Mesenchymal stem cell (in vitro differentiated cells and primary cell): ENCODE results near the gene CHCHD3.

Experiments used
- DNase-seq: peaks from one replicate; pipeline ENCODE4 v3.0.0-alpha.2; 2013
- H2AFZ ChIP-seq: one replicate; pipeline ENCODE4 v1.6.1; 2013; ENCODE audit warnings: low read depth, mild to moderate bottlenecking, control low read depth, inconsistent platforms, low read length, moderate library complexity
- H2AK5ac ChIP-seq: 2 replicates; pipeline ENCODE4 v1.6.1; 2013; ENCODE audit warnings: low read length, moderate library complexity, mild to moderate bottlenecking, inconsistent platforms; ENCODE audit not compliant: severe bottlenecking
- H2BK120ac ChIP-seq: one replicate; pipeline ENCODE4 v1.6.1; 2013; ENCODE audit warnings: low read depth, mild to moderate bottlenecking, inconsistent platforms, low read length, moderate library complexity
- H2BK12ac ChIP-seq, 2 experiments: one replicate each; pipeline ENCODE4 v1.6.1; 2013; ENCODE audit warnings: inconsistent platforms in 2 of 2, low read length in 2 of 2, mild to moderate bottlenecking in 2 of 2, moderate library complexity in 2 of 2, control low read depth in 1 of 2
- H2BK15ac ChIP-seq: one replicate; pipeline ENCODE4 v1.6.1; 2013; ENCODE audit warnings: mild to moderate bottlenecking, low read depth, inconsistent platforms; ENCODE audit not compliant: poor library complexity, severe bottlenecking
- H2BK5ac ChIP-seq: 2 replicates; pipeline ENCODE4 v1.6.1; 2013; ENCODE audit warnings: low read depth, mild to moderate bottlenecking, low read length, control low read depth, inconsistent platforms; ENCODE audit not compliant: poor library complexity, severe bottlenecking
- H3K14ac ChIP-seq, 2 experiments: one replicate each; pipeline ENCODE4 v1.6.1; 2013; ENCODE audit warnings: inconsistent platforms in 2 of 2, low read length in 2 of 2, control low read depth in 1 of 2, mild to moderate bottlenecking in 1 of 2, moderate library complexity in 1 of 2
- H3K18ac ChIP-seq, 2 experiments: one replicate each; pipeline ENCODE4 v1.6.1; 2013; ENCODE audit warnings: inconsistent platforms in 2 of 2, low read length in 2 of 2, control low read depth in 1 of 2, low read depth in 1 of 2, mild to moderate bottlenecking in 1 of 2
- H3K23ac ChIP-seq, 2 experiments: one replicate each; pipeline ENCODE4 v1.6.1; 2013; ENCODE audit warnings: inconsistent platforms in 2 of 2, low read length in 2 of 2, mild to moderate bottlenecking in 2 of 2, moderate library complexity in 2 of 2, control low read depth in 1 of 2
- H3K27ac ChIP-seq: 2 replicates; pipeline ENCODE4 v1.5.1; 2013; ENCODE audit warnings: mild to moderate bottlenecking, moderate library complexity, low read length, control low read depth, inconsistent platforms; ENCODE audit not compliant: poor library complexity, severe bottlenecking
- H3K27me3 ChIP-seq, 2 experiments: 2 replicates each; pipeline versions ENCODE4 v1.6.1 to v1.7.0; 2013; ENCODE audit warnings: low read length in 2 of 2, mild to moderate bottlenecking in 2 of 2, moderate library complexity in 2 of 2, control low read depth in 1 of 2, inconsistent platforms in 1 of 2; ENCODE audit not compliant: control insufficient read depth in 1 of 2, insufficient read depth in 1 of 2
- H3K36me3 ChIP-seq, 2 experiments: 2 replicates each; pipeline versions ENCODE4 v1.6.1 to v1.7.0; 2013; ENCODE audit warnings: low read length in 2 of 2, control low read depth in 1 of 2, inconsistent platforms in 1 of 2, low read depth in 1 of 2, mild to moderate bottlenecking in 1 of 2; ENCODE audit not compliant: insufficient read depth in 2 of 2, control insufficient read depth in 1 of 2
- H3K4ac ChIP-seq, 2 experiments: one replicate each; pipeline ENCODE4 v1.6.1; 2013; ENCODE audit warnings: inconsistent platforms in 2 of 2, low read length in 2 of 2, mild to moderate bottlenecking in 2 of 2, moderate library complexity in 2 of 2, control low read depth in 1 of 2, low read depth in 1 of 2
- H3K4me1 ChIP-seq: 2 replicates; pipeline ENCODE4 v1.6.1; 2013; ENCODE audit warnings: low read depth, low read length, control low read depth; ENCODE audit not compliant: control insufficient read depth, insufficient read depth
- H3K4me2 ChIP-seq: 2 replicates; pipeline ENCODE4 v1.6.1; 2013; ENCODE audit warnings: low read length, mild to moderate bottlenecking, inconsistent platforms; ENCODE audit not compliant: poor library complexity, severe bottlenecking
- H3K4me3 ChIP-seq, 2 experiments: 2 replicates each; pipeline versions ENCODE4 v1.5.1 to v1.7.0; 2013; ENCODE audit warnings: low read length in 2 of 2, mild to moderate bottlenecking in 2 of 2, control low read depth in 1 of 2, low read depth in 1 of 2; ENCODE audit not compliant: insufficient read depth in 1 of 2
- H3K79me1 ChIP-seq: replicated peaks from 2 replicates; pipeline ENCODE4 v1.6.1; 2013; ENCODE audit warnings: mild to moderate bottlenecking, control low read depth, low read length, inconsistent platforms; ENCODE audit not compliant: poor library complexity, severe bottlenecking
- H3K9ac ChIP-seq: 2 replicates; pipeline ENCODE4 v1.7.0; 2013; ENCODE audit warnings: mild to moderate bottlenecking, low read length, moderate library complexity
- H3K9me3 ChIP-seq: 2 replicates; pipeline ENCODE4 v1.7.0; 2013; ENCODE audit warnings: mild to moderate bottlenecking, low read length; ENCODE audit not compliant: control insufficient read depth
- H4K8ac ChIP-seq: one replicate; pipeline ENCODE4 v1.6.1; 2013; ENCODE audit warnings: inconsistent platforms, mild to moderate bottlenecking, low read length, moderate library complexity
- H4K91ac ChIP-seq: one replicate; pipeline ENCODE4 v1.6.1; 2013; ENCODE audit warnings: mild to moderate bottlenecking, low read length, inconsistent platforms
- WGBS: methylation state at CpG from one replicate; pipeline ENCODE4 v1.1.7; 2013; ENCODE audit warnings: mixed read lengths; 5-methylcytosine and 5-hydroxymethylcytosine counted together

Gene CHCHD3

GRCh38 chr7:133056370-133057238, 25.3 kb downstream of the CHCHD3 start:
- Histone ChIP-seq H3K27ac (no peak overlapping the region), H3K4me2 (no peak overlapping the region), H2AK5ac (no peak overlapping the region), H2BK15ac (no peak overlapping the region), H2BK120ac (no peak overlapping the region), H3K18ac (no peak overlapping the region), H3K36me3 (peaks cover 3 to 5% of the 10 kb centered on the region in 2 experiments), H3K23ac (no peak overlapping the region), H2AFZ (no peak overlapping the region), H3K4me1 (peaks cover 2% of the 10 kb centered on the region), H3K4me3 (no peak overlapping the region), H3K79me1 (peaks cover 30% of the 10 kb centered on the region), H3K4ac (no peak overlapping the region), H4K8ac (no peak overlapping the region), H2BK12ac (no peak overlapping the region), H3K9ac (no peak overlapping the region), H4K91ac (no peak overlapping the region), H3K27me3 (no peaks in the 10 kb centered on the region), H3K14ac (no peak overlapping the region), H2BK5ac (no peak overlapping the region), H3K9me3 (no peaks in the 10 kb centered on the region)
- 95% methylated on average over 4 of the region's 4 CpGs for WGBS
- no peak for DNase-seq

- H3K4me1 ChIP-seq: peaks cover 4% of the 10 kb centered on the region
- no peaks in the 10 kb centered on the region for H3K9me3 ChIP-seq
- H2BK5ac ChIP-seq: no peak overlapping the region
- no peak overlapping the region for H3K14ac ChIP-seq
- no peak overlapping the region for H3K4me2 ChIP-seq
- no peaks in the 10 kb centered on the region for H3K27me3 ChIP-seq
- no peak overlapping the region for H2BK15ac ChIP-seq
- H3K79me1 ChIP-seq: peaks cover 15% of the 10 kb centered on the region
- no peak overlapping the region for H4K91ac ChIP-seq
- no peak overlapping the region for H4K8ac ChIP-seq
- no peak overlapping the region for H3K4ac ChIP-seq
- DNase-seq: peak; percentile 36
- WGBS: 38% methylated on average over 1 of the region's 2 CpGs
- H2BK120ac ChIP-seq: no peak overlapping the region
- peak overlapping the region; percentile 88 for H3K9ac ChIP-seq
- H3K23ac ChIP-seq: no peak overlapping the region
- H3K27ac ChIP-seq: peak overlapping the region; percentile 95
- no peak overlapping the region for H2BK12ac ChIP-seq
- no peak overlapping the region for H2AFZ ChIP-seq
- H3K4me3 ChIP-seq: no peak overlapping the region
- no peaks in the 10 kb centered on the region for H3K36me3 ChIP-seq
- peak overlapping the region; percentile 96 for H2AK5ac ChIP-seq
- no peak overlapping the region for H3K18ac ChIP-seq
Observed at GRCh38 chr7:133054162-133054840, 27.6 kb downstream of the CHCHD3 start.

GRCh38 chr7:133053321-133053891, 28.5 kb downstream of the CHCHD3 start:
- H3K36me3 ChIP-seq: no peaks in the 10 kb centered on the region
- H2BK12ac ChIP-seq: peak overlapping the region in 1 of 2 experiments; percentile 95
- peak overlapping the region in 1 of 2 experiments; percentile 58 for H3K4me3 ChIP-seq
- H3K27me3 ChIP-seq: no peaks in the 10 kb centered on the region
- H3K79me1 ChIP-seq: peaks cover 10% of the 10 kb centered on the region
- 23% methylated on average over 3 of the region's 4 CpGs for WGBS
- peak overlapping the region; percentile 79 for H2BK5ac ChIP-seq
- H3K23ac ChIP-seq: no peak overlapping the region
- no peaks in the 10 kb centered on the region for H3K9me3 ChIP-seq
- no peak overlapping the region for H3K14ac ChIP-seq
- H4K8ac ChIP-seq: no peak overlapping the region
- H2BK15ac ChIP-seq: peak overlapping the region; percentile 67
- peak; percentile 94 for DNase-seq
- H3K4ac ChIP-seq: no peak overlapping the region
- H2BK120ac ChIP-seq: no peak overlapping the region
- peaks cover 4% of the 10 kb centered on the region for H3K4me1 ChIP-seq
- H2AFZ ChIP-seq: no peak overlapping the region
- peak overlapping the region; percentile 50 to 94 for H3K18ac ChIP-seq
- H2AK5ac ChIP-seq: no peak overlapping the region
- peak overlapping the region; percentile 88 for H3K9ac ChIP-seq
- H3K4me2 ChIP-seq: peak overlapping the region; percentile 3
- no peak overlapping the region for H4K91ac ChIP-seq
- peak overlapping the region; percentile 95 for H3K27ac ChIP-seq

GRCh38 chr7:133052826-133053225, 29.1 kb downstream of the CHCHD3 start:
- H3K4me3 ChIP-seq: peak overlapping the region in 1 of 2 experiments; percentile 58
- 100% methylated on average over 2 of the region's 2 CpGs for WGBS
- no peak overlapping the region for H2BK120ac ChIP-seq
- H3K27ac ChIP-seq: peak overlapping the region; percentile 95
- H3K27me3 ChIP-seq: no peaks in the 10 kb centered on the region
- no peaks in the 10 kb centered on the region for H3K9me3 ChIP-seq
- peak overlapping the region; percentile 3 for H3K4me2 ChIP-seq
- no peak overlapping the region for H3K4ac ChIP-seq
- H3K79me1 ChIP-seq: peaks cover 12% of the 10 kb centered on the region
- no peak overlapping the region for H4K91ac ChIP-seq
- H2AFZ ChIP-seq: no peak overlapping the region
- peak overlapping the region; percentile 57 to 94 for H3K18ac ChIP-seq
- peak overlapping the region in 1 of 2 experiments; percentile 95 for H2BK12ac ChIP-seq
- no peak overlapping the region for H4K8ac ChIP-seq
- H3K4me1 ChIP-seq: peaks cover 4% of the 10 kb centered on the region
- peak overlapping the region; percentile 67 for H2BK15ac ChIP-seq
- H3K9ac ChIP-seq: peak overlapping the region; percentile 88
- H3K23ac ChIP-seq: no peak overlapping the region
- no peak for DNase-seq
- H3K14ac ChIP-seq: no peak overlapping the region
- H2AK5ac ChIP-seq: peak overlapping the region; percentile 83
- no peaks in the 10 kb centered on the region for H3K36me3 ChIP-seq
- peak overlapping the region; percentile 79 for H2BK5ac ChIP-seq
